ENCODE results near the gene CAPRIN2.
A peak's percentile ranks its signal among the peaks of the same experiment; 100 is the strongest.

CAPRIN2 gene, protein sequence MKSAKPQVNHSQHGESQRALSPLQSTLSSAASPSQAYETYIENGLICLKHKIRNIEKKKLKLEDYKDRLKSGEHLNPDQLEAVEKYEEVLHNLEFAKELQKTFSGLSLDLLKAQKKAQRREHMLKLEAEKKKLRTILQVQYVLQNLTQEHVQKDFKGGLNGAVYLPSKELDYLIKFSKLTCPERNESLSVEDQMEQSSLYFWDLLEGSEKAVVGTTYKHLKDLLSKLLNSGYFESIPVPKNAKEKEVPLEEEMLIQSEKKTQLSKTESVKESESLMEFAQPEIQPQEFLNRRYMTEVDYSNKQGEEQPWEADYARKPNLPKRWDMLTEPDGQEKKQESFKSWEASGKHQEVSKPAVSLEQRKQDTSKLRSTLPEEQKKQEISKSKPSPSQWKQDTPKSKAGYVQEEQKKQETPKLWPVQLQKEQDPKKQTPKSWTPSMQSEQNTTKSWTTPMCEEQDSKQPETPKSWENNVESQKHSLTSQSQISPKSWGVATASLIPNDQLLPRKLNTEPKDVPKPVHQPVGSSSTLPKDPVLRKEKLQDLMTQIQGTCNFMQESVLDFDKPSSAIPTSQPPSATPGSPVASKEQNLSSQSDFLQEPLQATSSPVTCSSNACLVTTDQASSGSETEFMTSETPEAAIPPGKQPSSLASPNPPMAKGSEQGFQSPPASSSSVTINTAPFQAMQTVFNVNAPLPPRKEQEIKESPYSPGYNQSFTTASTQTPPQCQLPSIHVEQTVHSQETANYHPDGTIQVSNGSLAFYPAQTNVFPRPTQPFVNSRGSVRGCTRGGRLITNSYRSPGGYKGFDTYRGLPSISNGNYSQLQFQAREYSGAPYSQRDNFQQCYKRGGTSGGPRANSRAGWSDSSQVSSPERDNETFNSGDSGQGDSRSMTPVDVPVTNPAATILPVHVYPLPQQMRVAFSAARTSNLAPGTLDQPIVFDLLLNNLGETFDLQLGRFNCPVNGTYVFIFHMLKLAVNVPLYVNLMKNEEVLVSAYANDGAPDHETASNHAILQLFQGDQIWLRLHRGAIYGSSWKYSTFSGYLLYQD

DNA sequence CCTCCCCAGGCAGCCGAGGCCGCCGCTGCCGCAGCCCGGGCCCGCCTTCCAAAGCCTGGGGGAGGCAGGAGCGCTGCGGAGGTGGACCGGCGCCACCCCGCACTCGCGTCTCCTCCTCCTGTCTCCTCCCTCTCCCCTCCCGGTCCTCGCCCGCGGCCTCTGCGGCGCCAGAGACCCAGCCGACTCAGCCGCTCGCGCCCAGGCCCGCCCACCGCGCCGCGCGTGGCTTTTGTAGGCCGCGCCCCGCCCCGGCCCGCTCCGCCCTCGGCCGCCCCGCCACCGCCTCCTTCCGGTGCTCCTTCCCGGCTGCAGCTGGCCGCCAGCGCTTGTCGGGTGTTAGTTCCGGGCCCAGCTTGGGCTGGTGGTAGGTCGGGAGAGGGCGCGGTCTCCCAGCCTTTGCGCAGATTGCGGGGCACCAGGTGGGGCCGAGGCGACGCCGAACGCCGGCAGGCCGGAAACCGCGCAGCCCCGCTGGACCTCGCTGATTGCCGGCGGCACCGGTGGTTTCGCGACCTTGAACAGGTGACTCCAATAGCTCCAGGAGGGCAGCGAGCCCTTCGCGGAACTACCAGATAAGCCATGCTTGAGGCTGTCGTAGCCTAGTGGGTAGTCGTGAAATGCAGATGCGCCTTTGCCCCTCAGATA lies at the start of gene CAPRIN2:
TSS of gene CAPRIN2 (minus strand) at position 202 of the 645 bp plus-strand sequence. CDS start 1,431 bp downstream, outside the sequence.
- DNase-seq = peak; percentile 93

DNA sequence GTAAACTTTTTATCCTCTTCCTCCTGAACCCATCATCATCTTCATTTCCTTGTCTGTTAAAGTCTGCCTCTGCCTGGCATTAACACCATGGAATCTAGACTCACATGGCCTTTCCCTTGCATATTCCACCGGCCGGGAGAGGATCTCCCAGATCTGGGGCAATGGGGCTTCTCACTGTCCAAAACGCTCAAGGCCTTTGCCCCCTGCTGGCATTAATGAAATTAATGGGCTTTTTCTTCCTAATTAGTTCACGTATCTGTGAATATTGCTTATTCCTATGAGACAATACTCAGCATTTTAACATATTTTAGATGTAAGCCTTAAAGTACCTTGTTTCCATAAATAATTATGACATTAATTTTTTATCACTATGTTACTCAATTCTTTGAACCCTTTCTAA lies 42.9 kb upstream of the CAPRIN2 start:
- DNase-seq = no peak

DNA sequence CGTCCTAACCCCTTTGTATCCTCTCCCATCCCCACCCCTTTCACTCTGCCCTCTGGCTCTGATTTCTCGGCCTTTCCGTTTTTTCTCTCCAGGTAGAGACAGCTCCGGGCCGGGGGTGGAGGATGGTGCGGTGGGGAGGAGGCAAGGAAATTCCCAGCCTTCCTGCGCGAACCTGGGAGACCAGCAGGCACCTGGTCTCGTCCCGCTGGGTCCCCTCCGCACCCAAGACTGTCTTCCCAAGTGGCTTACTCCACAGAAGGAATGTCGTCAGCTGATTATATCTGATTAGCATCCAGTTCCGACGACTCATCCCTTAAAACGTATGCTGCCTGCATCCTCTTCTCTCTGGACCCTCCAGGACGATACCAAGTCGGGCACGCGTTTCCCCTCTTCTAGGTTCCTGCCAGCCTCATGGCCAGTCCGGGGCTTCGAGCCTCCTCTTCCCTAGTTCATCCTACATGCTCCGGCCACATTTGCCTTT lies 42.2 kb upstream of the CAPRIN2 start:
- no peak for DNase-seq

- no peak for DNase-seq
These were observed 41.6 kb upstream of the CAPRIN2 start for GRCh38 chr12:30796313-30796780.

- peak; percentile 17 for DNase-seq
These were observed 40.9 kb upstream of the CAPRIN2 start for GRCh38 chr12:30795410-30796312.

- peak; percentile 36 for DNase-seq
These were observed 40.0 kb upstream of the CAPRIN2 start for GRCh38 chr12:30794591-30795409.

GRCh38 chr12:30794020-30794419 lies 39.3 kb upstream of the CAPRIN2 start:
- no peak for DNase-seq

- no peak for DNase-seq
These were observed 38.1 kb upstream of the CAPRIN2 start for GRCh38 chr12:30792648-30793499.

DNA sequence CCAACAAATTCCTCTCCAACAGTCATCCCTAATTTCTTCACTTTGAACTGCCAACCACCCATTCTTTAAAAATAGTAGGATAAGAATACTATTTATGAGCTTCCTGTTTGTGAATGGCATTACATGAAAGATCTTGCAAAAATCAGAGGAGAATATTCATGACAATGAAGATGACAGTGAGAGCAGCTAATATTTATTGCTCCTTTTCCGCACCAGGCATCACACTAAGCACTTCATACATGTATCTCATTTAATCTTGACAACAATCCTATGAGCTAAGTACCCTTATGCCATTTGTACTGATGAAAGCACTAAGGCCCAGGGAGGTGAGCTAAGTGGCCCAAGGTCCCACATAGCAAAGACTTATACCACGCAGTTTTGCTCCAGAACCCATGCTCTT lies 37.3 kb upstream of the CAPRIN2 start:
- DNase-seq = no peak

GRCh38 chr12:30788754-30789153 lies 34.0 kb upstream of the CAPRIN2 start:
- DNase-seq = no peak

DNA sequence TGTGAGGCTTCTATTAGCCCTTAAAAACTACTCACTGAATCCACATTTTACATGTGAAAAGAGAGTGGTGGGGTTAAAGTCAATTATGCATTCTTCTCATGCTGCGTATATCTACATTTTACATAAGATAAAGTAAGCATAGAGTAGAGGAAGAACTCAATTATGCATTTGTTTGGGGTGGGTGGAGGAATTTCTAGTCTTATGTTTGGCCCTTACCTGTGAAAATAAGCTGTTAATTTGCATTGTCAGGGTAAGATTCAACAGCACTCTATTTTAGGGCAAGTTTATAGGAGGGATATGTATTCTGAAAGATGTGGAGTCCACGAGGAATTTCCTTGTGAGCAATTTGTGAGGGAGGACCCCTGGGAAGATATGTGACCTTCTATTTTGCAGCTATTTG lies 30.9 kb upstream of the CAPRIN2 start:
- DNase-seq = no peak

DNA sequence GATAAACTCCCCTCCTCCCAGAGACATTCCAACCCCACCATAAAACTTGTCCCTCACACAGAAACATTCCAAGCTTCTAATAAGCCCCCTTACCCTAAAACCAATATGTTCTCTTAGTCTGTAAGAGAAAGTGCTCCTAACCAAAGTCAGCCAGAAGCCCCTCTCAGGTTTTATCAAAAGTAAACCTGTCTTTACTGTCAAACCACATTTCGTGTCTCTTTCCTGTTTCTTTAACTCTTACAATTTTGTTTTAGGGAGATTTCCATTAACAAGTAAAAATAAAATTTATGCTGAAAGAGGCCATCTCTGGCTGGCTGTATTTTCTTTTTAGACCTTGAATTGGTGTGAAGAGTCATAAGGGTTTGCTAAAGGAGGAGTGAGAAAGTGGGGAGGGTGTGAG lies 29.8 kb upstream of the CAPRIN2 start:
- DNase-seq = no peak

DNA sequence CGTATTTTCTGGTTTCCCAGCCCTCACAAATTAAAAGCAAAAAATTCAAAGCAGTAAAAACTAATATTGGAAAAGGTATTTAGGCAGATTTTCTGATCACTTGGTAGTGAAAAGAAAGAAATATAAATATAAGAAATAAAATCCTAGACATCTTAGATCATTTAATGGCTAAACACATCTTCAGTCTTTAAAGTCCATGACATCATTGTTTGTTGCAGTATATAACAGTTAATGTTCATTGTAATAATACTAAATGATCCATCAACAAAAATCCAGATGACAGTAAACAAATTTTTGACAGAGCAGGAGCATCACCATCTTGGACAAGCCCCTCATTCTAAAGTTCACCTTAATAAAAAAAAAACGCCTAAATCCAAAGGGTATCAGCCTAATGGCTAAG lies 29.2 kb upstream of the CAPRIN2 start:
- no peak for DNase-seq

DNA sequence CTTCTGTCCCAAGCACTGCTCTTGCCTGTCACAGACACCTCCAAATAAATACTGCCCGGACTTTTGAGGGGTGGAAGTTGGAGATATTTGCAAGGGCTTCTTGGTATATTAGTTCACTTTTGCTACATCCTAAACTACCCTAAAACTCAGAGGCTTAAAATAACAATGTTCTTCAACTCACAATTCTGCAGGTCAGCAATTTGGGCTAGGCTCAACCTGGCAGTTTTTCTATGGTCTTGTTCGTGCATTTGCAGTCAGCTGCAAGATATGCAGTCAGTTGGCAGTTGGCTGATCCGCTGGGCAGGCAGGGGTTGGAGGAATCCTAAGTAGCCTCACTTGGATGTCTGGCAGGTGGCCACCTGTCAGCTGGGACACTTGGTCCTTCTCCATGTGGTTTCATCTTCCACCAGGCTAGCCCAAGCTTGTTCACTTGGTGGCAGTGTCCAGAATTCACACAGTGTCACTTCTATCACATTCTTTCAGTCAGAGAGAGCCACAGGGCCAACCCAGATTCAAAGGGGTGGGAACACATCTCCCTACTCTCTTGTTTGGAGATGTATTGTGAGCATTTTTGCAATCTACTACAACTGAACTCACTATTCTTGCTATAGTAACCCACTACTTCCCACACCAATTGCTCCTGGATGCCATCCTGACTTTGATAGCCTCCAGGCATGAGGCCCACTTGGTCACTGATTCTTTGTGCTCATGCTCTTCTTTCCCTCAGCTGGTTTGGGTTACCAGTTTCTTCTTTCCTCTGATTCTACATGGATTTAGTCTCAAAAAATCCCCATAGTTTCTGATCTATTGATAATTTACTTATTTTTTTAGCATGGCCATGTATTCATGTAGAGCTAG lies 27.8 kb upstream of the CAPRIN2 start:
- DNase-seq = no peak

- no peak for DNase-seq
These were observed 24.8 kb upstream of the CAPRIN2 start for GRCh38 chr12:30779578-30779977.

GRCh38 chr12:30779178-30779577 lies 24.4 kb upstream of the CAPRIN2 start:
- no peak for DNase-seq

DNA sequence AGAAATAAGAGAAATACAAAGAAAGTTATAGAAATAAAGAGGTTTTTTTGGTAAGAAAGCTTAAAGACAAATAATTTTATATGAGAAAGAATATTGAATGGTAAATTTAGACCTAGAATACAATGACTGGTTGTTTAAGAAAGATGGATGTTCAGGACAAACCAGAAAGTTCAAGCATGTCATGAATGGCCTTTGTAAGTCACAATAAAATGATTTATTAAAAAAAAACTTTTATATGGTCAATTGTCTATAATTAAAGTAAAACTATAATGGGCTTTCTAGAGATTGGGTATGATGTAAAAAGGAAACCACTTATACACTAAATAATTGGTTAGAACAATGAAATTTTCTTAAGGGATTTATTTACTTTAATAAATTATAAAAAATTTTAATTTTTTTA lies 19.8 kb upstream of the CAPRIN2 start:
- no peak for DNase-seq

GRCh38 chr12:30769802-30770201 lies 15.1 kb upstream of the CAPRIN2 start:
- DNase-seq = no peak

GRCh38 chr12:30764251-30764650 lies 9.5 kb upstream of the CAPRIN2 start:
- no peak for DNase-seq

Measured in inflammatory macrophage treated with lipopolysaccharide for 4 hours (primary cell).